ENCODE results near the gene PROP1.
"Not testable (repeated sequence)": the region's sequence is repeated elsewhere in the genome, so short reads cannot be mapped to it uniquely, and the experiment has no call there.

The PROP1 gene

GRCh38 chr5:177982956-177983355, 13.1 kb downstream of the PROP1 start:
- DNase-seq (ENCODE audit: low read depth in 4 of 4, low spot score in 1 of 4) = no peak

- DNase-seq (ENCODE audit: low read depth in 4 of 4, low spot score in 1 of 4) = no peak
These were observed 13.8 kb downstream of the PROP1 start for GRCh38 chr5:177982072-177982727.

- no peak for DNase-seq (ENCODE audit: low read depth in 4 of 4, low spot score in 1 of 4)
These were observed 14.6 kb downstream of the PROP1 start for GRCh38 chr5:177981296-177982071.

GRCh38 chr5:177980743-177981151, 15.3 kb downstream of the PROP1 start:
- no peak for DNase-seq (ENCODE audit: low read depth in 4 of 4, low spot score in 1 of 4)

GRCh38 chr5:177977600-177977999, 18.4 kb downstream of the PROP1 start:
- DNase-seq (ENCODE audit: low read depth in 4 of 4, low spot score in 1 of 4) = not testable (repeated sequence)

GRCh38 chr5:177973066-177973635, 22.9 kb downstream of the PROP1 start:
- no peak for DNase-seq (ENCODE audit: low read depth in 4 of 4, low spot score in 1 of 4)

- DNase-seq (ENCODE audit: low read depth in 4 of 4, low spot score in 1 of 4) = no peak
These were observed 23.4 kb downstream of the PROP1 start for GRCh38 chr5:177972613-177973012.

GRCh38 chr5:177972014-177972413, 24.0 kb downstream of the PROP1 start:
- DNase-seq (ENCODE audit: low read depth in 4 of 4, low spot score in 1 of 4) = not testable (repeated sequence)

- no peak for DNase-seq (ENCODE audit: low read depth in 4 of 4, low spot score in 1 of 4)
These were observed 27.3 kb downstream of the PROP1 start for GRCh38 chr5:177968661-177969211.

GRCh38 chr5:177967221-177967887, 28.7 kb downstream of the PROP1 start:
- DNase-seq (ENCODE audit: low read depth in 4 of 4, low spot score in 1 of 4) = no peak

- no peak for DNase-seq (ENCODE audit: low read depth in 4 of 4, low spot score in 1 of 4)
These were observed 29.2 kb downstream of the PROP1 start for GRCh38 chr5:177966839-177967166.

GRCh38 chr5:177966009-177966838, 29.8 kb downstream of the PROP1 start:
- DNase-seq (ENCODE audit: low read depth in 4 of 4, low spot score in 1 of 4) = no peak

GRCh38 chr5:177964471-177964870, 31.6 kb downstream of the PROP1 start:
- no peak for DNase-seq (ENCODE audit: low read depth in 4 of 4, low spot score in 1 of 4)

- no peak for DNase-seq (ENCODE audit: low read depth in 4 of 4, low spot score in 1 of 4)
These were observed 32.1 kb downstream of the PROP1 start for GRCh38 chr5:177963966-177964365.

GRCh38 chr5:177959315-177959714, 36.7 kb downstream of the PROP1 start:
- no peak for DNase-seq (ENCODE audit: low read depth in 4 of 4, low spot score in 1 of 4)

- no peak for DNase-seq (ENCODE audit: low read depth in 4 of 4, low spot score in 1 of 4)
These were observed 37.3 kb downstream of the PROP1 start for GRCh38 chr5:177958696-177959095.

GRCh38 chr5:177957241-177957640, 38.8 kb downstream of the PROP1 start:
- no peak for DNase-seq (ENCODE audit: low read depth in 4 of 4, low spot score in 1 of 4)

- not testable (repeated sequence) for DNase-seq (ENCODE audit: low read depth in 4 of 4, low spot score in 1 of 4)
These were observed 42.9 kb downstream of the PROP1 start for GRCh38 chr5:177953101-177953500.

GRCh38 chr5:177949656-177950055, 46.4 kb downstream of the PROP1 start:
- not testable (repeated sequence) for DNase-seq (ENCODE audit: low read depth in 4 of 4, low spot score in 1 of 4)

GRCh38 chr5:177949065-177949464, 47.0 kb downstream of the PROP1 start:
- not testable (repeated sequence) for DNase-seq (ENCODE audit: low read depth in 4 of 4, low spot score in 1 of 4)

- DNase-seq (ENCODE audit: low read depth in 4 of 4, low spot score in 1 of 4) = not testable (repeated sequence)
These were observed 48.1 kb downstream of the PROP1 start for GRCh38 chr5:177947912-177948311.

All from stimulated activated CD4-positive, alpha-beta T cell treated with anti-CD3 and anti-CD28 coated beads, Interleukin-1b, Interleukin-23, amount 100 ng/mL, for 24 hours (primary cell).